GM19193 (cell line): Measurements from ENCODE around the gene DEDD2.

Experiments used
- POLR2A ChIP-seq: IDR thresholded peaks from 4 replicates; pipeline ENCODE4 v1.6.1; 2011; ENCODE audit not compliant: insufficient read depth, insufficient read length; ENCODE audit errors: extremely low read depth

DEDD2 gene

GRCh38 chr19:42217520-42218437, at the start of gene DEDD2:
DEDD2 (minus strand) TSS chr19:42217677; CDS start chr19:42217007, 670 bp downstream.
- TF ChIP-seq POLR2A = peak; percentile 73

- no peak for TF ChIP-seq POLR2A
These were observed 44.3 kb upstream of the DEDD2 start for GRCh38 chr19:42261763-42262162.

- no peak for TF ChIP-seq POLR2A
These were observed 38.6 kb upstream of the DEDD2 start for GRCh38 chr19:42255766-42256745.

- TF ChIP-seq POLR2A = peak; percentile 72
These were observed 37.6 kb upstream of the DEDD2 start, which contains the start of gene ERF for GRCh38 chr19:42254850-42255765. ERF (minus strand) TSS chr19:42255128; CDS start chr19:42254999, 129 bp downstream.

GRCh38 chr19:42254089-42254849, 36.8 kb upstream of the DEDD2 start:
- TF ChIP-seq POLR2A = no peak

- TF ChIP-seq POLR2A = peak; percentile 39
These were observed 36.0 kb upstream of the DEDD2 start for GRCh38 chr19:42253245-42254088.

- no peak for TF ChIP-seq POLR2A
These were observed 35.1 kb upstream of the DEDD2 start for GRCh38 chr19:42252365-42253244.

GRCh38 chr19:42251572-42252358, 34.3 kb upstream of the DEDD2 start:
- TF ChIP-seq POLR2A = no peak

GRCh38 chr19:42250666-42251531, 33.4 kb upstream of the DEDD2 start:
- TF ChIP-seq POLR2A = no peak

GRCh38 chr19:42250183-42250665, 32.7 kb upstream of the DEDD2 start:
- no peak for TF ChIP-seq POLR2A
